ENCODE results near the gene TIMM29. TPM values are rescaled to one million over a fixed set of nuclear protein-coding genes. Genes with fewer than 3 reads are reported as not detected.
A peak's percentile ranks its signal among the peaks of the same experiment; 100 is the strongest.

Gene TIMM29
- total and polyA plus RNA-seq, 9 of the 15 experiments (the other 6 are each of a cell fraction or from before 2014, with no cell fraction given) = 2.4 to 29.4 (median 16.3) TPM

- no peak for TF ChIP-seq ZHX1 (conservative IDR thresholded peaks at IDR 0.05; ENCODE audit: low read length)
- no peak for TF ChIP-seq RBM17 (IDR thresholded peaks at IDR 0.05; ENCODE audit: borderline replicate concordance, low read depth, low read length)
- no peak for TF ChIP-seq FOXJ2 (tag; IDR thresholded peaks at IDR 0.05)
- TF ChIP-seq, protein P1, sequence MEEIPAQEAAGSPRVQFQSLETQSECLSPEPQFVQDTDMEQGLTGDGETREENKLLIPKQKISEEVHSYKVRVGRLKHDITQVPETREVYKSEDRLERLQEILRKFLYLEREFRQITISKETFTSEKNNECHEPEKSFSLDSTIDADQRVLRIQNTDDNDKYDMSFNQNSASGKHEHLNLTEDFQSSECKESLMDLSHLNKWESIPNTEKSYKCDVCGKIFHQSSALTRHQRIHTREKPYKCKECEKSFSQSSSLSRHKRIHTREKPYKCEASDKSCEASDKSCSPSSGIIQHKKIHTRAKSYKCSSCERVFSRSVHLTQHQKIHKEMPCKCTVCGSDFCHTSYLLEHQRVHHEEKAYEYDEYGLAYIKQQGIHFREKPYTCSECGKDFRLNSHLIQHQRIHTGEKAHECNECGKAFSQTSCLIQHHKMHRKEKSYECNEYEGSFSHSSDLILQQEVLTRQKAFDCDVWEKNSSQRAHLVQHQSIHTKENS (CRISPR knock-in tag; IDR thresholded peaks at IDR 0.05) = no peak
- no peak for TF ChIP-seq SMARCE1 (IDR thresholded peaks at IDR 0.05)
- TF ChIP-seq ZKSCAN8 (CRISPR knock-in tag; IDR thresholded peaks at IDR 0.05) = no peak
- TF ChIP-seq MCM2 (IDR thresholded peaks at IDR 0.05; ENCODE audit: low read depth) = no peak
- TF ChIP-seq, protein P2, sequence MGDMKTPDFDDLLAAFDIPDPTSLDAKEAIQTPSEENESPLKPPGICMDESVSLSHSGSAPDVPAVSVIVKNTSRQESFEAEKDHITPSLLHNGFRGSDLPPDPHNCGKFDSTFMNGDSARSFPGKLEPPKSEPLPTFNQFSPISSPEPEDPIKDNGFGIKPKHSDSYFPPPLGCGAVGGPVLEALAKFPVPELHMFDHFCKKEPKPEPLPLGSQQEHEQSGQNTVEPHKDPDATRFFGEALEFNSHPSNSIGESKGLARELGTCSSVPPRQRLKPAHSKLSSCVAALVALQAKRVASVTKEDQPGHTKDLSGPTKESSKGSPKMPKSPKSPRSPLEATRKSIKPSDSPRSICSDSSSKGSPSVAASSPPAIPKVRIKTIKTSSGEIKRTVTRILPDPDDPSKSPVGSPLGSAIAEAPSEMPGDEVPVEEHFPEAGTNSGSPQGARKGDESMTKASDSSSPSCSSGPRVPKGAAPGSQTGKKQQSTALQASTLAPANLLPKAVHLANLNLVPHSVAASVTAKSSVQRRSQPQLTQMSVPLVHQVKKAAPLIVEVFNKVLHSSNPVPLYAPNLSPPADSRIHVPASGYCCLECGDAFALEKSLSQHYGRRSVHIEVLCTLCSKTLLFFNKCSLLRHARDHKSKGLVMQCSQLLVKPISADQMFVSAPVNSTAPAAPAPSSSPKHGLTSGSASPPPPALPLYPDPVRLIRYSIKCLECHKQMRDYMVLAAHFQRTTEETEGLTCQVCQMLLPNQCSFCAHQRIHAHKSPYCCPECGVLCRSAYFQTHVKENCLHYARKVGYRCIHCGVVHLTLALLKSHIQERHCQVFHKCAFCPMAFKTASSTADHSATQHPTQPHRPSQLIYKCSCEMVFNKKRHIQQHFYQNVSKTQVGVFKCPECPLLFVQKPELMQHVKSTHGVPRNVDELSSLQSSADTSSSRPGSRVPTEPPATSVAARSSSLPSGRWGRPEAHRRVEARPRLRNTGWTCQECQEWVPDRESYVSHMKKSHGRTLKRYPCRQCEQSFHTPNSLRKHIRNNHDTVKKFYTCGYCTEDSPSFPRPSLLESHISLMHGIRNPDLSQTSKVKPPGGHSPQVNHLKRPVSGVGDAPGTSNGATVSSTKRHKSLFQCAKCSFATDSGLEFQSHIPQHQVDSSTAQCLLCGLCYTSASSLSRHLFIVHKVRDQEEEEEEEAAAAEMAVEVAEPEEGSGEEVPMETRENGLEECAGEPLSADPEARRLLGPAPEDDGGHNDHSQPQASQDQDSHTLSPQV (IDR thresholded peaks at IDR 0.05) = no peak
- TF ChIP-seq, protein P3, sequence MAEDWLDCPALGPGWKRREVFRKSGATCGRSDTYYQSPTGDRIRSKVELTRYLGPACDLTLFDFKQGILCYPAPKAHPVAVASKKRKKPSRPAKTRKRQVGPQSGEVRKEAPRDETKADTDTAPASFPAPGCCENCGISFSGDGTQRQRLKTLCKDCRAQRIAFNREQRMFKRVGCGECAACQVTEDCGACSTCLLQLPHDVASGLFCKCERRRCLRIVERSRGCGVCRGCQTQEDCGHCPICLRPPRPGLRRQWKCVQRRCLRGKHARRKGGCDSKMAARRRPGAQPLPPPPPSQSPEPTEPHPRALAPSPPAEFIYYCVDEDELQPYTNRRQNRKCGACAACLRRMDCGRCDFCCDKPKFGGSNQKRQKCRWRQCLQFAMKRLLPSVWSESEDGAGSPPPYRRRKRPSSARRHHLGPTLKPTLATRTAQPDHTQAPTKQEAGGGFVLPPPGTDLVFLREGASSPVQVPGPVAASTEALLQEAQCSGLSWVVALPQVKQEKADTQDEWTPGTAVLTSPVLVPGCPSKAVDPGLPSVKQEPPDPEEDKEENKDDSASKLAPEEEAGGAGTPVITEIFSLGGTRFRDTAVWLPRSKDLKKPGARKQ (CRISPR knock-in tag; IDR thresholded peaks at IDR 0.05) = no peak
- TF ChIP-seq KDM1A (IDR thresholded peaks at IDR 0.05) = peak; percentile 71 to 91
- no peak for TF ChIP-seq CREB3 (tag; conservative IDR thresholded peaks at IDR 0.05; ENCODE audit: low read depth)
- TF ChIP-seq GABPA (tag; conservative IDR thresholded peaks at IDR 0.05; ENCODE audit: low read depth) = no peak
- TF ChIP-seq, protein P4, sequence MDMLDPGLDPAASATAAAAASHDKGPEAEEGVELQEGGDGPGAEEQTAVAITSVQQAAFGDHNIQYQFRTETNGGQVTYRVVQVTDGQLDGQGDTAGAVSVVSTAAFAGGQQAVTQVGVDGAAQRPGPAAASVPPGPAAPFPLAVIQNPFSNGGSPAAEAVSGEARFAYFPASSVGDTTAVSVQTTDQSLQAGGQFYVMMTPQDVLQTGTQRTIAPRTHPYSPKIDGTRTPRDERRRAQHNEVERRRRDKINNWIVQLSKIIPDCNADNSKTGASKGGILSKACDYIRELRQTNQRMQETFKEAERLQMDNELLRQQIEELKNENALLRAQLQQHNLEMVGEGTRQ (CRISPR knock-in tag; IDR thresholded peaks at IDR 0.05) = no peak
These were observed 20.1 kb upstream of the TIMM29 start (continued) for GRCh38 chr19:10908380-10908960.

All from K562 (cell line).